Right lobe of liver (tissue), 4 donors: ENCODE data around the gene MUC5B.

Experiments
- POLR2A ChIP-seq: fragments of 450-650 bp; IDR thresholded peaks from one replicate; pipeline ENCODE4 v1.6.1; 2017; ENCODE audit warnings: antibody characterized with exemption, mild to moderate bottlenecking
- TF ChIP-seq, protein P1 (sequence below), 4 donors: fragments of 200-600 bp in 3 of 4; fragments of 450-650 bp in 1 of 4; IDR thresholded peaks; one replicate each; pipeline versions ENCODE4 v1.5.1 to v1.8.0; 2016 to 2022; ENCODE audit warnings: antibody characterized with exemption in 4 of 4, mild to moderate bottlenecking in 2 of 4
- donor health status: DM: no; HTN: no; CAD: no.
- donor health status: DM: no; HTN: no; CAD: no.
- donor health status: DM: no; HTN: yes; CAD: no.

- TF ChIP-seq, protein P1, sequence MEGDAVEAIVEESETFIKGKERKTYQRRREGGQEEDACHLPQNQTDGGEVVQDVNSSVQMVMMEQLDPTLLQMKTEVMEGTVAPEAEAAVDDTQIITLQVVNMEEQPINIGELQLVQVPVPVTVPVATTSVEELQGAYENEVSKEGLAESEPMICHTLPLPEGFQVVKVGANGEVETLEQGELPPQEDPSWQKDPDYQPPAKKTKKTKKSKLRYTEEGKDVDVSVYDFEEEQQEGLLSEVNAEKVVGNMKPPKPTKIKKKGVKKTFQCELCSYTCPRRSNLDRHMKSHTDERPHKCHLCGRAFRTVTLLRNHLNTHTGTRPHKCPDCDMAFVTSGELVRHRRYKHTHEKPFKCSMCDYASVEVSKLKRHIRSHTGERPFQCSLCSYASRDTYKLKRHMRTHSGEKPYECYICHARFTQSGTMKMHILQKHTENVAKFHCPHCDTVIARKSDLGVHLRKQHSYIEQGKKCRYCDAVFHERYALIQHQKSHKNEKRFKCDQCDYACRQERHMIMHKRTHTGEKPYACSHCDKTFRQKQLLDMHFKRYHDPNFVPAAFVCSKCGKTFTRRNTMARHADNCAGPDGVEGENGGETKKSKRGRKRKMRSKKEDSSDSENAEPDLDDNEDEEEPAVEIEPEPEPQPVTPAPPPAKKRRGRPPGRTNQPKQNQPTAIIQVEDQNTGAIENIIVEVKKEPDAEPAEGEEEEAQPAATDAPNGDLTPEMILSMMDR (IDR thresholded peaks at IDR 0.05): no peak
- no peak for TF ChIP-seq POLR2A
Observed at GRCh38 chr11:1192741-1193325, 30.0 kb upstream of the MUC5B start.
